GM21360 (cell line): Measurements from ENCODE around the gene BACH1.
"Not testable (repeated sequence)": the region's sequence is repeated elsewhere in the genome, so short reads cannot be mapped to it uniquely, and the experiment has no call there.

ENCODE experiments used
- ATAC-seq: cut with Tn5 transposase; IDR thresholded peaks from one replicate; pipeline ENCODE4 v1.9.1; 2021; ENCODE audit warnings: mild to moderate bottlenecking, moderate library complexity; ENCODE audit not compliant: unreplicated experiment

The BACH1 gene

GRCh38 chr21:29342363-29342957 is 43.7 kb downstream of the BACH1 start:
- ATAC-seq, result no peak

GRCh38 chr21:29343519-29343918 is 44.8 kb downstream of the BACH1 start:
- no peak for ATAC-seq

- ATAC-seq, result no peak
Observed at GRCh38 chr21:29346281-29346680, 47.6 kb downstream of the BACH1 start.

- ATAC-seq, result no peak
Observed at GRCh38 chr21:29346771-29347170, 48.0 kb downstream of the BACH1 start.

GRCh38 chr21:29347274-29347681 is 48.6 kb downstream of the BACH1 start:
- no peak for ATAC-seq

- ATAC-seq, result no peak
Observed at GRCh38 chr21:29349702-29350101, 51.0 kb downstream of the BACH1 start.

GRCh38 chr21:29350246-29350779 is 51.6 kb downstream of the BACH1 start:
- no peak for ATAC-seq

GRCh38 chr21:29351691-29352090 is 53.0 kb downstream of the BACH1 start:
- ATAC-seq, result no peak

- not testable (repeated sequence) for ATAC-seq
Observed at GRCh38 chr21:29355043-29355710, 56.5 kb downstream of the BACH1 start.

GRCh38 chr21:29356291-29356690 is 57.6 kb downstream of the BACH1 start:
- ATAC-seq, result not testable (repeated sequence)

GRCh38 chr21:29356810-29357209 is 58.1 kb downstream of the BACH1 start:
- not testable (repeated sequence) for ATAC-seq

GRCh38 chr21:29359718-29360117 is 61.0 kb downstream of the BACH1 start:
- no peak for ATAC-seq

GRCh38 chr21:29360799-29361765 is 62.4 kb downstream of the BACH1 start:
- no peak for ATAC-seq

- ATAC-seq, result no peak
Observed at GRCh38 chr21:29362758-29363157, 64.0 kb downstream of the BACH1 start.

GRCh38 chr21:29365661-29366265 is 67.0 kb downstream of the BACH1 start:
- no peak for ATAC-seq

- no peak for ATAC-seq
Observed at GRCh38 chr21:29366532-29366931, 67.8 kb downstream of the BACH1 start.

- no peak for ATAC-seq
Observed at GRCh38 chr21:29367335-29367734, 68.6 kb downstream of the BACH1 start.

GRCh38 chr21:29368906-29369305 is 70.2 kb downstream of the BACH1 start:
- ATAC-seq, result no peak

GRCh38 chr21:29371464-29371863 is 72.7 kb downstream of the BACH1 start:
- ATAC-seq, result no peak

GRCh38 chr21:29372063-29372802 is 73.5 kb downstream of the BACH1 start:
- peak; percentile 74 for ATAC-seq
